OCI-LY1 (cell line): ENCODE measurements around the gene LITAF.

Source experiments
- CTCF ChIP-seq: fragments of 200-600 bp; sonication (generic), shearing (Covaris generic); IDR thresholded peaks from 2 replicates; pipeline ENCODE4 v1.5.1; 2017; ENCODE audit warnings: mild to moderate bottlenecking, antibody characterized with exemption, low read length, moderate library complexity, mixed read lengths
- EZH2 ChIP-seq: fragments of 200-600 bp; sonication (generic), shearing (Covaris generic); IDR thresholded peaks from 2 replicates; pipeline ENCODE4 v1.8.0; 2017; ENCODE audit warnings: borderline replicate concordance, mixed run types, mild to moderate bottlenecking, antibody characterized with exemption, low read length, moderate library complexity, mixed read lengths

DNA sequence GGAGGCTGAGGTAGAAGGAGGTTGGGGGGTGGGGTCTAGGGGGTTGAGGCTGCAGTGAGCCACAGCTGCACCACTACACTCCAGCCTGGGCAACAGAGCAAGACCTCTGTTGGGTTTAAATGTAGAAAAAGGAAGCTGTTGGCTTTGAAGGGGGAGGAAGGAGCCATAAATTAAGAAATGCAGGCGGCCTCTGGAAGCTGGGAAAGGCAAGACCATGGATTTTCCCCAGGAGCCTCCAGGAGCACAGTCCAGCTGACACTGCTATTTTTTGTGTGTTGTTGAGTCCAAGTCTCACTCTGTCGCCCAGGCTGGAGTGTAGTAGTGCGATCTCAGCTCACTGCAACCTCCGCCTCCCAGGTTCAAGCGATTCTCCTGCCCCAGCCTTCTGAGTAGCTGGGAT lies 15.9 kb downstream of the LITAF start:
- TF ChIP-seq CTCF: no peak
- no peak for TF ChIP-seq EZH2
